GM18861 (cell line): Measurements from ENCODE around the gene PDZRN4.
"Not testable (repeated sequence)": the region's sequence is repeated elsewhere in the genome, so short reads cannot be mapped to it uniquely, and the experiment has no call there.

Experiments
- ATAC-seq: cut with Tn5 transposase; IDR thresholded peaks from one replicate; pipeline ENCODE4 v1.9.1; 2021; ENCODE audit not compliant: unreplicated experiment

The PDZRN4 gene

GRCh38 chr12:41277946-41278267 is 89.8 kb downstream of the PDZRN4 start:
- ATAC-seq: no peak

- not testable (repeated sequence) for ATAC-seq
Measured at GRCh38 chr12:41280341-41281095, 92.4 kb downstream of the PDZRN4 start.

- not testable (repeated sequence) for ATAC-seq
Measured at GRCh38 chr12:41285470-41285869, 97.3 kb downstream of the PDZRN4 start.

- ATAC-seq: no peak
Measured at GRCh38 chr12:41286426-41286825, 98.3 kb downstream of the PDZRN4 start.

- ATAC-seq: no peak
Measured at GRCh38 chr12:41287500-41288141, 99.5 kb downstream of the PDZRN4 start.

- no peak for ATAC-seq
Measured at GRCh38 chr12:41288142-41288811, 100.2 kb downstream of the PDZRN4 start.

- ATAC-seq: no peak
Measured at GRCh38 chr12:41289501-41289900, 101.4 kb downstream of the PDZRN4 start.

GRCh38 chr12:41293011-41293410 is 104.9 kb downstream of the PDZRN4 start:
- ATAC-seq: no peak

GRCh38 chr12:41293461-41293860 is 105.3 kb downstream of the PDZRN4 start:
- no peak for ATAC-seq

- no peak for ATAC-seq
Measured at GRCh38 chr12:41302979-41303403, 114.9 kb downstream of the PDZRN4 start.

- ATAC-seq: no peak
Measured at GRCh38 chr12:41304526-41304925, 116.4 kb downstream of the PDZRN4 start.

- no peak for ATAC-seq
Measured at GRCh38 chr12:41310367-41310766, 122.2 kb downstream of the PDZRN4 start.

- ATAC-seq: no peak
Measured at GRCh38 chr12:41311883-41312282, 123.8 kb downstream of the PDZRN4 start.

GRCh38 chr12:41312451-41312850 is 124.3 kb downstream of the PDZRN4 start:
- not testable (repeated sequence) for ATAC-seq

GRCh38 chr12:41325336-41325735 is 137.2 kb downstream of the PDZRN4 start:
- no peak for ATAC-seq

- ATAC-seq: no peak
Measured at GRCh38 chr12:41327096-41327895, 139.2 kb downstream of the PDZRN4 start.

GRCh38 chr12:41333974-41334373 is 145.9 kb downstream of the PDZRN4 start:
- ATAC-seq: no peak

GRCh38 chr12:41334390-41334789 is 146.3 kb downstream of the PDZRN4 start:
- ATAC-seq: no peak

- no peak for ATAC-seq
Measured at GRCh38 chr12:41336041-41336549, 148.0 kb downstream of the PDZRN4 start.

- ATAC-seq: no peak
Measured at GRCh38 chr12:41339784-41340183, 151.7 kb downstream of the PDZRN4 start.
